ENCODE measurements around the gene FAM53C.

DNA sequence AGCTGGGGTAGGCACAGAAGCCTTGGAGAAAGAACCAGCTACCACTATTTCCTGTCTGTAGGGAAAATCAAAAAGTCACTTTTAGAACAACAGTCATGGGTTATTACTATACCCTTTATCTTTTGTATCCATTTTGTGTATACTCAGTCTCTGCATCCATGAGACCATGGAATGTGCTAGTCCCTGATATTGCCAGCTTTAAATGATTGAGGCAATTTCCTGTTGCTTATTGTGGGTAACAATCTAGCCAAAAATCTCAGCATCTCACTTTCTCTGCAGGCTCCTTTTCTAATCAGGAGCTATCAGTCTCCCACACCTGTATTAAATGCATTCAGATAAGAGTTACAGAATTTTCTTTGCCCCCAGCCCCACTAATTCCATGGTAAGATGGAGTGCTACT lies 13.5 kb downstream of the FAM53C start:
- TF ChIP-seq ZNF274 (IDR thresholded peaks at IDR 0.05; ENCODE audit: low read depth, low read length) (no peak), SUZ12 (IDR thresholded peaks at IDR 0.05; ENCODE audit: extremely low read depth, insufficient read depth, insufficient read length) (no peak), YY1 (IDR thresholded peaks at IDR 0.05; ENCODE audit: insufficient read depth, insufficient read length) (no peak)

Data from NT2/D1 (cell line).